PFSK-1 (cell line): Measurements from ENCODE around the gene JHY.

Experiments
- FOXP2 ChIP-seq: optimal IDR thresholded peaks from 2 replicates; pipeline ENCODE3; 2011; ENCODE audit warnings: borderline replicate concordance, control low read depth, inconsistent platforms; ENCODE audit not compliant: insufficient read depth; ENCODE audit errors: extremely low read length, extremely low read depth
- POLR2AphosphoS5 ChIP-seq: IDR thresholded peaks from 2 replicates; pipeline ENCODE4 v1.6.1; 2012; ENCODE audit warnings: low read depth, mild to moderate bottlenecking, control low read depth, low read length, moderate library complexity
- REST ChIP-seq, 2 experiments: IDR thresholded peaks; 2 replicates each; pipeline versions ENCODE4 v1.6.1 to v1.8.0; 2011 to 2012; ENCODE audit warnings: low read depth in 2 of 2, low read length in 2 of 2, control low read depth in 1 of 2, inconsistent platforms in 1 of 2, mild to moderate bottlenecking in 1 of 2, moderate library complexity in 1 of 2; ENCODE audit not compliant: insufficient read depth in 1 of 2
- SIN3A ChIP-seq: IDR thresholded peaks from 2 replicates; pipeline ENCODE4 v1.6.1; 2012; ENCODE audit warnings: mild to moderate bottlenecking, low read length, moderate library complexity, borderline replicate concordance; ENCODE audit not compliant: insufficient read depth
- TAF1 ChIP-seq: IDR thresholded peaks from 2 replicates; pipeline ENCODE4 v1.6.1; 2012; ENCODE audit warnings: low read length, control low read depth, borderline replicate concordance; ENCODE audit not compliant: insufficient read depth

JHY gene

DNA sequence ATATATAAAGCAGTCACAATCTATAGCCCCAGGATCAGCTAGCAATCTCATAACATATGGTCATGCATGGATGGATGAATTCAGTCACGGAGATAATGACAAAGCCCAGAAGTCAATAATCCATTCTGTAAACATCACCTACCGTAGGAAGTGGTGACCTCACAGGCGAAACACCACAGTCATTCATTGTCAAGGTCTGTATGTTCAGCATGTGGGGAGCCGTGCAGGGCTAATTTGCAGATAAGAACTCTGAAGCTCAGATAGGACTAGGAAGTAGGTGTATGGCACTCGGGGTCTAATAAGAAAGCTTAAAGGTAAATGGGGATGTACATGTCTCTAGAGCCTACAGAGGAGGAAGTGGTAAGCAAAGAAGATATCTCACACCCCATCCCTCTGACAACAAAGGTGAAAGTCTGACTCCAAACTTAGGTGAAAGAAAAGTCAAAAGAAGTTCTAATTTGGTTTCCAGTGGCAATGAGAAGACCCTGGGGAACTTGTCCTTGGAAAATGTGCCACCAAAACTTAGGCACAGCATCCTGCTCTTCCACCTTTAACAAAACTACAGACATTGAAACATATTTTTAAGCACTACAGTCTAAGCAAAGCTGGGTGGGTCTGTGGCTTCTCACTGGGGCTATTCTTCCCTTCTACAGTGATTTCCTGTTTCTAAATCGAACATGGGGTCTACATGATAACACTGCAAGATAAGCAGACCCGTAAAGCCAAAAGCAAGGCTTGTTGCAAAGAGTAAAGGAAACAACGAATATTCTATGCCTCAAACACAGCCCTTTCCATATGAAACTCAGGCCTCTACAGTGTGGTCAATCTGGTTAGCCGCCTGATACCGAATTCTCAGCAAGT, 39.0 kb upstream of the JHY start:
- TF ChIP-seq REST (IDR thresholded peaks at IDR 0.05; ENCODE audit: insufficient read depth in 1 of 2, low read depth in 2 of 2, low read length in 2 of 2) (no peak), SIN3A (no peak)

- TF ChIP-seq TAF1 (no peak), FOXP2 (no peak), SIN3A (no peak), REST (IDR thresholded peaks at IDR 0.05; ENCODE audit: insufficient read depth in 1 of 2, low read depth in 2 of 2, low read length in 2 of 2) (no peak)
Observed at GRCh38 chr11:122847466-122847865, 35.1 kb upstream of the JHY start.

DNA sequence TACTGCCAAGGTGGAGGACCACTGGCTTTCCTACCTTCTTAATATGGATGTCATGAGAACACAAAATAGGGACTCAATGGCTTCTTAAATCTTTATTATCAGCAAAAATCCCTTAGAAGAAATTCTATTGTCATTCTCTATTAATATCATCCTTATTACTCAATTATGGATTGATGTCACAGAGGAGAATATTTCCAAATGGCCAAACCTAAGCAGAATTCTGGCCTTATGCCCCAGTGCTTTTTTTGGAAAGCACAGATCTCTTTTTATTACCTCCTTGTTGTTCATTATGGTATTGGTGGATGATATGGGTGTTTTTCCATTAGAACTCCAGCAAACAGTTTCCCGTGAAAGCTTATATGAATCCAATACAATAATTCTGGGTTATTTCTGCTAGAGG, 34.4 kb upstream of the JHY start:
- TF ChIP-seq TAF1 (no peak), REST (IDR thresholded peaks at IDR 0.05; ENCODE audit: insufficient read depth in 1 of 2, low read depth in 2 of 2, low read length in 2 of 2) (no peak), POLR2AphosphoS5 (no peak), FOXP2 (no peak), SIN3A (no peak)

DNA sequence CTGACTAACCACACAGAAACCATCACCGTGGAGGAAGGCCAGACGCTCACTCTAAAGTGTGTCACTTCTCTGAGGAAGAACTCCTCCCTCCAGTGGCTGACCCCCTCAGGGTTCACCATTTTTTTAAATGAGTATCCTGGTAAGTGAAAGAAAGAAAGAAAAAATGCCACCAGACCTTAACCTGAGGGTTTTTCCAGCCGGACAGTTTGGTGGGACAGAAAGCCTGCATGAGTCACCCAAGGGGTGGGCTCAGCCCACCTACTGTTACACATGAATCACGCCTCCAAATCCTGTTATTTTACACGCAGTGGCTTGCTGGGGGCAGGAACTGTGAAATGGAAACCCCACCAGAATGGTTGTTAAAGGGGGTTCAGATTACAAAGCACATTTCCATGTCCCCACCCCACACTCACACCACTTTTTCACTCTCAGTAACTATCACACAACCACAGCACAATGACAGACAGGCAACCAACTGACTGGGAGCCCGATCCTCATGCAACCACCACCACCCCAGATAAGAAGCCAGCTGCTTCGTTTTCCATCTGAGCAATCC, 32.4 kb upstream of the JHY start:
- 0 out of 2 replicates have a peak, but pooled peaks have one; percentile 44 for TF ChIP-seq SIN3A
- TF ChIP-seq TAF1: no peak
- no peak for TF ChIP-seq POLR2AphosphoS5

DNA sequence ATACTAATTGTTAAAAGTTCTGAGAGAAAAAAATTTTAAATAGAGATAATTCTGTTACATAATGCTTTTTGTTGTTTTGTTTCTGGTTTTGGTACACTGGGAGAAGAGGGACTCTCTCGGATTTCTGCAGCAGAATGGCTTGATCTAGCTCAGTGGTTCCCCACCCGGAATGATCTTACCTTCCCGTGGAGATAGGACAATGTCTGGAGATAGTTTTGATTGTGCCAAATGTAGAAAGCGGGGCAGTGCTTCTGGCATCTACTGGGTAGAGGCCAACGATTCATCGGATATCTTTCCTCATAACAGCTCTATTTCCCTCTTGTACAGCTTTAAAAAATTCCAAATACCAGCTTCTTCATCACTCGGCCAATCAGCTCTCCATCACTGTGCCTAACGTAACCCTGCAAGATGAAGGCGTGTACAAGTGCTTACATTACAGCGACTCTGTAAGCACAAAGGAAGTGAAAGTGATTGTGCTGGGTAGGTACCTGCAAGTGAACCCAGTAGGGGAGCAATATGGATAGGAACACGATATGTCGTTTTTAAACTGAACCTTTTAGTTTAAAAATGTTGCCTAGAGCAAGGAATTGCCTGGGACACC, 31.1 kb upstream of the JHY start:
- no peak for TF ChIP-seq POLR2AphosphoS5
- no peak for TF ChIP-seq SIN3A
- no peak for TF ChIP-seq REST (IDR thresholded peaks at IDR 0.05; ENCODE audit: insufficient read depth in 1 of 2, low read depth in 2 of 2, low read length in 2 of 2)
- no peak for TF ChIP-seq TAF1
- no peak for TF ChIP-seq FOXP2
